Urothelium cell line (cell line): Measurements from ENCODE around the gene IL16.
"Not testable (repeated sequence)": the region's sequence is repeated elsewhere in the genome, so short reads cannot be mapped to it uniquely, and the experiment has no call there.

Experiments used
- DNase-seq: peaks from one replicate; pipeline ENCODE4 v3.0.0; 2011; ENCODE audit warnings: low spot score, mixed read lengths
- FAIRE-seq: peaks from 2 replicates; lab custom pipeline; 2011; peaks lifted over from hg19 to GRCh38; lab: Jason Lieb, UNC

Gene IL16

DNA sequence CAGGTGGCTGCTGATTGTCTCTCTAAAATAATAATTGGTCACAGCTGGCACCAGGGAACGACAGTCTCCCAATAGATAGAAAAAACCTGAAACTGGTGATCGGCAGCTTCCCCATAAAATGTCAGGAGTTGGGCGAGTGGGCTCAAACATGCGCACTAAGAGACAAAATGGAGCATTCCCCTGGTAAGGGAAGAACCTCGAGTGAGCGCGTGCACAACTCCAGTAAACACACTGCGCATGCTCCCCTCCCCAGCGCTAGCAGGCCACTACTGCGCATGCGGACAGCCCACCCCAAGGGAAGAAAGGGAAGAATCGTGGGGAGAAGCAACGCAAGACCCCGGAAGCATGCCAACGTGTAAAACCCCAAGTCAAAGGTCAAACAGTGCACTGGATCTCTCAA, 134.9 kb downstream of the IL16 start:
- no peak for FAIRE-seq
- DNase-seq, result no peak

DNA sequence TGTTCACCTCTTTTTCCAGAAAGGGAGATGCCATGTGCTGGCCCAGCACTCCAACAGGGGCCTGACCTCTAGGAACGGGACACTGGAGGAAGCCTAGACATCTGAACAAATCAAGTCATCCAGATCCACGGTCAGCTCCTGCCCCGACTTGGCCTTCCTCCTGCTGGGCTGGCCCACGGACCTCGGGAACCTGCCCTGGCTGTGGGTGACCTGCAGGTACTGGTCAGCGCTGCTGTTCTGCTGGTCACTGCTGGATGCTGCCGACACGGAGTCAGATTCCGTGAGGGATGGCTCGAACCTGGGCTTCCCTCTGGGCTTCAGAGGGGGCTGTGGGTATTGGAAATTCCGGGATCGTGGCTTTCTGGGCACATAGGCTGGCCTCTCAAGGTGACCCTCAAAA, 135.6 kb downstream of the IL16 start:
- no peak for FAIRE-seq

DNA sequence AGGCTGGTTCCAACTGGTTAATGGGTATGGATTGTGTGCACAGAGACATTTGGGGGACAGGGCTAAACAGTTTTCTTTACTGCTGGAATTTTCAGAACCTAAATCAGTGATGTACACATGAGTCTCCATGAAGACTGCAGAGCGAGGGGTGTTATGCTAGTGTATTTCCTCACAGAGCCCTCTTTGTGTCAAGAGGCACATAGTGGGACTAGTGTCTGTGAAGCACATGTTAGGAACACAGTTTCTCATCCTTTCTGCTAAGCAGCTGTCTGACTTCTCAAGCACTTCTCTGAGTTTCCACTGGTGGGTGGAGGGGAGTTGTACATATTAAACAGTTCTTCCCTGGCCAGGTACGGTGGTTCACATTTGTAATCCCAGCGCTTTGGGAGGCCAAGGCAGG, 136.7 kb downstream of the IL16 start:
- no peak for DNase-seq
- no peak for FAIRE-seq

More for the DNA sequence above, 135.6 kb downstream of the IL16 start:
- no peak for DNase-seq

DNA sequence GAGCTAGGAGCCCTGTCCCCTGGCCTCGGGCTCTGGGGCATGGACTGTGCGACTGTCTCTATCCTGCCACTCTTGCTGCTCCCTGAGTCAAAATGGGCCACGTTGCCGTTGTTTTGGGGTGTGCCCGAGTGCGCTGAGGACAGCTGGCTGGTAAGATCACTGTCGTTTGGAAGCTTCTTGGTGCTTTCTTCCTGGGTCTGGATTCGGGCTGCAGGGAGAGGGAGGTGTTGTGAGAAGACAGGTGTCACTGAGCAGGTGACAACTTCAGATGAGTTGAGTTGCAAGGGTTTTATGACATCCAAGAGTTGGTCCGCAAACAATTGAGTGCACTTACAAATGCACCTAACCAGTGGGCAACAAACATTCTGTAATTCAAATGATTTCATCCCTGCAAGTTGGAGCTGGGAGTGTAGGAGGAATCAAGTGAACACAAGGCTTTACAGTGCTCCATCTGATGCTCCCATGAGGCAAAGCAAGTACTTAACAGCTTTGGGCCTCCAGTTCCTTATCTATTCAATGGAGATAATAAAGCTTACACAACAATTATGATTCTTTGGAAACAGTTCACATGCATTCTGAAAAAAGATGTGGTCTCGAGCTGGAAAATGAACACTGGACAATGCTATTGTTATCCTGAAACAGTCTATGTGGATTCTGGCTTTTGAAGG, 138.2 kb downstream of the IL16 start:
- DNase-seq (no peak), FAIRE-seq (no peak)

DNA sequence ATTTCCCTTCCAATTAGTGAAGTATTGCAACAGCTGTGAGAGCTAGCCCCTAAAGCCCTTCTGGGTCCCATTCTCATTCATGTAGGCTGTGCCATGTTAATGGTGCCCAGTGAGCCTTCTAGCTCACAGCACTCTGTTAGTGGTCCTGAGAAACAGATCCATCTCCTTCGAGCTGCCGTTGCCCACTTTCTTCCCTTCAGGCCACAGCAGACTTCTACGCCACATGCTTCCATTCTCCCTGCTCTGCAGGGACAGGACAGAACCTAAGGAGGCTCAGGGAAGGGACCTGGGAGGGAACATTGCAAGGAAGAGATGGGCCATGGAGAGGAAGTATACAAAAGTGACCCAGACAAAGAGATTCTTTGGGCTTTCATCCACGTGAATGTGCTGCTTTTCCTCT, 139.0 kb downstream of the IL16 start:
- no peak for DNase-seq
- no peak for FAIRE-seq

DNA sequence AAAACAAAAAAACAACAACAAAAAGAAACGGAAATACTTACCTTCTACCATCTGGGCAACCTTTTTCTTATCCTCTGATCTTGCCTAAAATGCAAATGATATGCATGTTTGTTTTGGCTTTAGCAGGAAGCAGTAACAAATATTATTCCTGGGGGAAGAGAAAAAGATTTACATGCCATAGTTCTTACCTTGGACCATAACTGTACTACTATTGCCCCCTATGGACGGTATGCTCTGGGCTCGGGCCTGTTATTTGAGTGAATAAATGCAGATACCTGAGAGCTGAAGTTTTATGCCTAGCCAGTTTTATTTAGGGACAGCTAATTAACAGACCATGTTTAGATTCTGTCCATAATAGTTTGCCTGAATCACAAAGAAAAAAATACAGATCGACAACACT, 139.9 kb downstream of the IL16 start:
- FAIRE-seq, result no peak
- DNase-seq, result no peak

DNA sequence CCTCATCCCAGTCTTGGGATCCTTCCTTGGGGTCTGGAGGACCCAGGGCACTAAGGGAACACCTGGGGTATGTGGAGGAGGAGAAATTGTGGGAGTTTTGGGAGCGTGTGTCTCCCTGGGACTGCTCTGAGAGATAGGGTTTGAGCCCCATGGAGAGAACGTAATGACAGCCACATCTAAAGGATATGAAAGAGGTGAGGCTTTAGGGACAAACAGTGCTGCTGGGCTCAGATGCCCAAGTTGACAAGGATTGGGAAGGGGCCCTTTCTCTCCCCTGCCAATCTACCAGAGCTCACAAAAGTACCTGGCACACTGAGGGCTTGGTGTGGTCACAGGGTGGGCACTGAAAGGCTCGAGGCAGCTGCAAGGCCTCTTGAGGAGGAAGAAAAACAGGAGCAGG, 140.6 kb downstream of the IL16 start:
- no peak for DNase-seq
- no peak for FAIRE-seq

DNA sequence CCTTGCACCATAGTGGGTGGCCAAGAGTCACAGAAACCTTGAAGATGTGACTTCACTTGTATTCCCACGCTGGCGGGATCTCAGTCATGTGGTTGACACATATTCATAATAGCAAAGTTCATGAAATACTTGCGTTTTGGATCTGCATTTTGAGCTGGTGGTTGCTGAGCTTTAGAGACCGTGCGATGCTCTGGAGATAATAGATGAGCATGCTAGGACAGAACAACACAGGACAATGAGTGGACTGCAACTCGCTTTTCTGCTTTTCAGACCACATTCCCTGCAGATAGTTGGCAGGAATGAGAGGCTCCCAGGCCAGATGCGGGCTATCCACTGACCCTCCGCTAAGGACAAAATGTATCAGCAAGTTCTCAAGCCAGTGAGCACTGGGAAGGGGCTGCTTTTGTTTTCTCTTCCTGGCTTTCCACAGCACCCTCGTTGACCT, 141.1 kb downstream of the IL16 start:
- FAIRE-seq, result no peak
- DNase-seq, result no peak

DNA sequence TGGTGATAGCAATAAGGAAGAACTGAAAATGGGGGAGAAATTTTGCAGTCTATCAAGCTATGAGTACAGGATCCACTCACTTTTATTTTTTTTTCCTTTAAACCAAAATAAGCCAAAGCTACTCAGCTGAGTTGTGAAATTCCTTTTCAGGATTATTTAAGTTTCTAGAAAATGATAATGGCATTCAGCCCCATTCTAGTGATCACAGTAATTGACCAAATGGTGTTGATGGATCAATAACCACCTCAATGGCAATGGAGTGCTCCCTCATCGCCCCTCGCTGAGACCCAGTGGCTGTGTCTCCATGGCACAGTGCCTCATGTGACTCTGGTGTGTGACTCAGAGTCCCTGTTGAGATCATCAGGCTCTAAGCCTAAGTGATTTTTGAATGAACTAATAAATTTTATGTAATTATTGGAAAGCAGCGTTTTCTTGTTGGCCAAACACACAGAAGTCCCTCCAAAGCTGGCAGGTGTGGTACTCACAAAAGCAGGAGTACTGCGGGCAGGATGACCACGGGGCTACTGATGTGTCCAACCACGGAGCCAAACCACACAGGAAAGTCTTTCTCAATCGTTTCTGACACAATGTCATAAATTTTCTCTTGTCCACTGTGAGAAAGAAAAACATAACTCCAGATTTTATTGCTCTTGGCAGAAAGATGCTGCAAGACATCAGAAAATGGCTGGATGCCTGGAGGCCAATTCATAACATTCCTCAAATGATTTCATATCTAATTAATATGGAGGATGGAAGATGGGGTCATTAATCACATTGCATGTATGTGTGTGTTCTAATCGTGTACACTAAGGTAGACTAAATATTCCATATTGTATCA, 141.7 kb downstream of the IL16 start:
- FAIRE-seq (no peak), DNase-seq (peak; percentile 67)

DNA sequence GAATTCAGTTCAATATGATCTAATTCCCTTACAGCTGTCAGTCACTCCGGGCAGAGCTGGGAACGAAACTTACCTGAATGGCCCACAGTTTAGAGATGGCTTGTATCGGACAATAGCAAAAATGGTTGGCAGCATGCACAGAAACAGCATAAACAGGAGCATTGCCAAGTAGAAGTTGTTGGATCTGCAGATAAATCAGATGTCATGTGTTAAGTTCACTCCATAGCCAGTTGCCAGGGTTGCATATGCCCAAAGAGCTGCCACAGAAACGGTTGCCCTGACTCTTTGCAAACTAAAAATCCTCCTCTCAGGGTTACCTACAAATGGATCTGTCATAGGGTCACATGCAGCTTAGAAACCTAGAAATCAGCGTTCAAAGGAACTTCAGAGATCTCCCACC, 142.6 kb downstream of the IL16 start:
- no peak for DNase-seq
- FAIRE-seq, result no peak

DNA sequence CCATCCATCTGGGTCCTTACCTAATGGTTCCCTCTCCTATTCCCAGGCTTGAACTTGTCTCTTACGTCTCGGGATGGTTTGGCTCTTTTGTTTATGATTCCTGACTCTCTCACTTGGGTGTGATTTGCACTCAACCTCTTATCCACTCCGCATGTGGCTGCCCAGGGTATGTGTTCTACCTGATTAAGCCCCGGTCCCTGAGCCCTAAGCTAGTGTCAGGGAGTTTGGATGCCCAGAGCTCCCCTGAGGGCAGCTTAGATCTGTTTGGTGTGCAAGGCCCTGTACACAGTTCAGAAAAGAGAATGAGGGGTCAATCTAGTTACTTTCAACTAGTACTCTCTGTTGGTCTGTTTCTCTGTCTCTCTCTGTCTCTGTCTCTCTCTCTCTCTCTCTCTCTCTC, 143.2 kb downstream of the IL16 start:
- FAIRE-seq (no peak), DNase-seq (no peak)

DNA sequence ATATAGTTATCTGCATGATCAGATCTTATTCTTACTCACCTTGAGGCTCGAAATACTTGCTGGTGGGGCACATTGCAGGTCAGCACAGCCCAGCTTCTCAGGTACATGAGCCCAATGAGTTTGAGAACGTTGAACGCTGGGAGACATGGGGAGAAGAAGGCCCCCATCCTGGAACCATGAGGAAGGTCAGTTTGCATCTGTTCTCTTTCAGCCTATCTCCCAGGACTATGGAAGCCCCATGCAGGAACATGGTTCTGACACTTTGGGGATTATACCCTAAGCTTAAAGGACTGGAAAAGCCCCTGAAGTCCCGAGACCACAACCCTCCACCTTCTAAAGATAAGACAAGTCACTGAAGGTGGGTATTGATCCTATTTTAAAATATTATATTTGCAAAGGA, 144.7 kb downstream of the IL16 start:
- DNase-seq, result no peak
- no peak for FAIRE-seq

DNA sequence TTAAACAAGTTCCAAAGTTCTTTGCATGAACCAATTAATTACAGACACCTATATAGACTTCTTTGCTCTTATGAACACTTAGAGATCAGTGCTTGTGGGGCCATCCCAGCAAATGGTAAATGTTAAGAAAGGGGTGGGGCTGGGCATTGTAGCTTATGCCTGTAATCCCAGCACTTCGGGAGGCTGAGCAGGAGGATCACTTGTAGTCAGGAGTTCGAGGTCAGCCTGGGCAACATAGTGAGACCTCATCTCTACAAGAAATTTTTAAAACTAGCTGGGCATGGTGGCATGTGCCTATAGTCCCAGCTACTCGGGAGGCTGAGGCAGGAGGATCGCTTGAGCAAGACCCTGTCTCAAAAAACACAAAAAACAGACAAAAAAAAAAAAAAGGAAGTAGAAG, 146.7 kb downstream of the IL16 start:
- DNase-seq, result no peak
- no peak for FAIRE-seq

DNA sequence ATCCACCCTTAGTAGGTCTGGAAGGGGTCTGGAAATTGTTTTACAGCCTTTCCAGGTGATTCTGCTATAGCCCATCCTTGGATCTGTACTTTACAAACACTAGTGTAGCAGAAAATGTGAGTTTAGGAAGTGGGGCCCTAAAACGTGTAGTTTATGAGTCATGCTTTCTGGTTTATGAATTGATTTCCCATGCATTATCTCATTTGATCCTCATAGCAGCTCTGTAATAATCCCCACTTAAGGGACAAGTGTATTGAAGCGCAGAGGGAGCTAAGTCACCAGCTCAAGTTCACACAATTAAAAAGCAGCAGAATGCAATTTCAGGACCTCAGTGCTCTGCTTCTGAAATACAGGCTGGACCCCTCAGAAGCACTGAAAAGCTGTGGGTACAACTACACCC, 149.9 kb downstream of the IL16 start:
- DNase-seq (no peak), FAIRE-seq (no peak)

DNA sequence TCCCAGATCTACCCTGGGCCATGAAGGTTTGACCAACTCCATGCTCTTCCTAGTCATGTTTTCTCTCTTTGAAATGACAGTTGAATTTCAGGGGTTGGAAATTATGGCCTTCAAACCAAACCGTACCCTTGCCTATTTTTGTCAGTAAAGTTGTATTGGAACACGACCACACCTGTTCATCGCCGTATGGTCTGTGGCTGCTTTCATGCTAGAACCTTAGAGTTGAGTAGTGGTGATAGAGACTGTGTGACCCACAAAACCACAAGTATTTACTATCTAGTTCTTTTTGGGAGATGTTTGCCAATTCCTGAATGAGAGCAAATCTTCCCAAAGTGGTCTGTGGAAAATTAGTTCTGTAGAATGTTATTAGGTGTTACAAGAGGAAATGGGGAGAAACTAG, 151.2 kb downstream of the IL16 start:
- no peak for DNase-seq
- peak; percentile 70 for FAIRE-seq

DNA sequence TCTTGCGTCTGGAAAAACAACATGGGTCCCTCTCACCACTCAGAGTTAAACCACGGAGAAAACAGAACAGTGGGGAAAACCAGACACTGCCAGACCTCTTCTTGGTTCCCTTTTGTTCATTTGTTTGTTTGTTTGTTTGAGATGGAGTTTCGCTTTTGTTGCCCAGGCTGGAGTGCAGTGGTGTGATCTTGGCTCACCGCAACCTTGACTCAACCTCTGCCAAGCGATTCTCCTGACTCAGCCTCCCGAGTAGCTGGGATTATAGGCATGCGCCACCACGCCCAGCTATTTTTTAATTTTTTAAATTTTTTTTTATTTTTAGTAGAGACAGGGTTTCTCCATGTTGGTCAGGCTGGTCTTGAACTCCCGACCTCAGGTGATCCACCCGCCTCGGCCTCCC, 152.0 kb downstream of the IL16 start:
- FAIRE-seq, DNase-seq: not testable (repeated sequence)

DNA sequence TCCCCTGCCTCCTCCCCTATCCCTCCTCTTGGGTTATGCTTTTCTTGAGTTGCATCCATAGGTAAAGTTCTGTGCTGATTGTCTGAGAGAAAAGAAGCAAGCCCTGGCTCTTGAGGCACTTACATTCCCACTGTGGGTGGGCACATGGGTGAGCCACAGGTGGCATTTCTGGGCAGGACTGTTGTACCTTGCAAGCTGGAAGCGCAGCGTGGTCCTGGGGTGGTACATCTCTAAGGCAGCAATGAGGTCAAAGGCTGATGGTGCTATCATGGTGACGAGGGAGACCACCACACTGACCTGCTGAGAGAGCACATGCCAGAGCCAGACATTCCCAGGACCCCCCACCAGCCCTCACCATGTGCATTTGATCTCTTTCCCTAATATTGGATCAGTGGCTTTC, 152.6 kb downstream of the IL16 start:
- DNase-seq (no peak), FAIRE-seq (no peak)

DNA sequence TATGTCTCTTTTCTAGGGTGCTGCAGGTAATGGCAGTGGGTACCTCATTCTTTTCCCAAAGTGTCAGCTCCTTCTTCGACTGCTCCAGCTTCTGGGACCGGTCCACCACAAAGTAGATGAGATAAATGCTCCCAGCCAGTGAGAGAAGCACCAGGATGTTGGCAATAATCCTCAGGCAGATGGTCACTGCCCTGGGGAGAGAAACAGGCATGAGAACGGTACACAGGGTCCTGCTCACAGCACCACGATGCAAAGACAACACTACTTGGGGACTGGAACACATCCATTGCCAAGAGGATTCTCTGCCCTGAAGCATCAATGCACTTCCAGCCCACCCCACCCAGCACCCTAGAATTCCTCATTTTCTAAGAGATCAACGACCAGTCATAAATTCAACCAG, 155.0 kb downstream of the IL16 start:
- FAIRE-seq, result no peak
- DNase-seq, result no peak

DNA sequence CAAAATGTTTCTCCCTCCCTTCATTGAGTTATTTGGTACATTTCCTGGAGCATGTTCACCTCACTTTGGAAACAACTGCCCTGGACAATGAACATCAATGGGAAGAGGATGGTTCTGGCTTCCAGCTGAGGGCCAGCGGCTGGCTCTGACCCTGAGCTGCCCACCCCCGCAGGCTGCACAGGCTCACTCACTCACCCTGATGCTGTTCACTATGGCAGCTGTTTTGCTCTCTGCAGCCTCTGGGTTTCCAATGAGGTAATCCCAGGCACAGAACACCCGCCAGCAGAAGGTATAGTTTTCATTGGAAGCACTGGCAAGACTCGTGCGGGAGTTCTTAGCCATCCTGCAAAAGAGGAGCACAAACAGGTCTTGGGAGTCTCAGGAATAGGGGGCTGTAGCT, 159.6 kb downstream of the IL16 start:
- FAIRE-seq (no peak), DNase-seq (no peak)

DNA sequence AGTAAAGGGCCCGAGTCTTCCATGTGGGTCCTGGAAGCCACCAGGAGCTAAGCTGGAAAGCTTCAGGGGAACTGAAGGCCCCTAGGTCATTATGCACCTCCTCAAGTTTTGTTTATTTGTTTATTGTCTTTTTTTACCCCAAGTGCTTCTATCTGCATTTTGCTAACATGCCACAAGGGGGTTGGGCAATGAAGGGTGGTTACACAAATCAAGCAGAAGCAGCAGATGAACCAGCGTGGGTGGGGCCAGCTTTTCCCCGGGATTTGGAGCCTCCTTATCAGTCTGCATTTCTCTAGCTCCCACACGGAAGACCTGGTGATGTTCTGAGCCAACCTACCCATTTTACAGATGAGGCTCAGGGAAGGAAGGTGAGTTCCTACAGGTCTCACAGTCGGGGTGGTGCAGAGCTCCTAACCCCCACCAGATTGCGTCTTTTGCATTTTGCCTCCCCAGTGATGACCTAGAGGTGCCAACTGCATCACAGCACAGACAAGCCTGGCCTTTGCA, 160.6 kb downstream of the IL16 start:
- DNase-seq (no peak), FAIRE-seq (no peak)

DNA sequence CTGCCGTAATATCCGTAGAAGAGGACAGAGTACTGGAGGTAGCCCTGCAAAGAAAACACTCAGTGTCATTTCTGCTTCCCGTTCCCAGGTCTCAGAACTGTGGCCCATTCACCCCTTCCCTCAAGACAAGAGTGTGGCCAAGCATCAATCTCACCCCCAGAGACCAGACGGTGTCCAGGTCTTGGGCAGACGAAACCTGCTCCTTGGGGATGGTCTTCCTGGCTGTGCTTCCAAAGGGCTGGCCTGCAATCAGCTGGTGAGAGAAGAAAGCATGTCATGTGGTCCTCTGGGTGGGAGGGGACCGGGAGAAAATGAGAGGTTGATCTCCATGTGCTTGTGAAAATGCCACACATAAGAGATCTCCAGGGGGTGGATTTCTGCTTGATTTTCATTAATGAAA, 161.6 kb downstream of the IL16 start:
- FAIRE-seq (no peak), DNase-seq (no peak)

DNA sequence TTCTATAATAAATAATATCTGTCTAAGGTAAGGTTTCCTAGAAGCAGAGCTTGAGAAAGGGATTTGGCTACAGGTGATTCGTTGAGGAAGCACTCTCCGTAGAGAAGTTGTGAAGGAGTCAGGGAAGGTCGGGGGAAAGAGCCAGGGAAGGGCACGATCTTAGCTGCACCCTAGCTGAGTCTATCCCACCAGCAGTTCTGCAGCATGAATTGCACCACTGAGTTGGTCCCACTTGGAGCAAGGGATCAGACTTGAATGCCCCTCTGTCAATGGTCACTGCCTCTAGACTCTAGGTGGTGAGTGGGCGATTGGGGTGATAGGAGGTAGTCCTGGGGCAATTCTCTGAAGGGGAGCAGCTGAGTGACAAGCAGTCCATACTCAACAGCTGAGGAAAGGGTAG, 163.8 kb downstream of the IL16 start:
- FAIRE-seq (no peak), DNase-seq (no peak)
